ENCODE measurements around the gene CD83. TPM values are rescaled to one million over a fixed set of nuclear protein-coding genes. Genes with fewer than 3 reads are reported as not detected.

Gene CD83
- total and polyA plus RNA-seq, 4 donors, result 0.35 to 4.2 (median 0.60) TPM

DNA sequence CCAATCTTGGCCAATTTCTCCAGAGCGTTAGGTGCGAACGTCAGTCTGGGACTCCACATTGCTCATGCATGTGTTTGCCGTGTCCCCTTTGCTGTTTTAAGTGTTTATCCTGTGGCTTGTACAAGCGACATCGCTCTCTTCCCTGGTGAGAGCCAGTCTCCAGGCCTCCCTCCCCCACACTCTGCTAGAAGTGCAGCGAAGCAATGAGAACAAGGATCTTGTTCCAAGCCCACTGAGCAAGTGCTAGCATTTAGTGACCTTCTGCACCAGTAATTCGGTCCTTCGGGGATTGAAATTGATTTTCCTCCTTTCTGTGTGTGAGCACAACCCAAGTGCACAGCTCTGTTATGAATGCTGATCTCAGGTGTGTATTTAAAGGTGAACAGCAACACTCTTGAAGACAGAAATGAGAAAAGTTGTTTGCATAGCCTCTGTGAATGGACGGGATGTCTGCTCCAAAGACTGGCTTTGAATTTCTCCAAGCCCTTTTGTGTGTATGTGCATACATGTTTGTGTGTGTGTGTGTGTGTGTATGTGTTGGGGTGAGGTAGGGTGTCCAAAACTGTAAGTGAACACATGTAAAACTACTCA, 29.0 kb downstream of the CD83 start:
- Histone ChIP-seq H3K27ac (ENCODE audit: low read depth in 1 of 2, low read length in 2 of 2) (no peak overlapping the region), H3K4me1 (ENCODE audit: control insufficient read depth in 4 of 4, insufficient read depth in 4 of 4, low read length in 3 of 4) (peaks cover 7 to 16% (median 12%) of the 10 kb centered on the region in 4 donors), H3K4me3 (ENCODE audit: low read depth in 1 of 3, low read length in 3 of 3) (no peak overlapping the region), H3K9ac (ENCODE audit: low read depth in 1 of 2, low read length in 2 of 2) (no peak overlapping the region), H3K27me3 (ENCODE audit: control insufficient read depth in 4 of 4, insufficient read depth in 4 of 4, low read length in 3 of 4) (no peaks in the 10 kb centered on the region), H3K36me3 (ENCODE audit: control insufficient read depth in 4 of 4, insufficient read depth in 3 of 4, low read depth in 1 of 4, low read length in 3 of 4) (no peaks in the 10 kb centered on the region), H3K9me3 (ENCODE audit: control insufficient read depth in 4 of 4, low read length in 3 of 4) (no peaks in the 10 kb centered on the region)
- 89% methylated on average over 10 of the region's 10 CpGs for WGBS
- DNase-seq (ENCODE audit: low spot score), result no peak
- TF ChIP-seq NR2F2 (IDR thresholded peaks at IDR 0.05) (no peak), EGR1 (IDR thresholded peaks at IDR 0.05; ENCODE audit: low read depth in 2 of 2) (no peak), GABPA (IDR thresholded peaks at IDR 0.05 in 1 of 2, conservative IDR thresholded peaks at IDR 0.05 in 1 of 2) (no peak), YY1 (IDR thresholded peaks at IDR 0.05) (no peak), RAD21 (IDR thresholded peaks at IDR 0.05) (no peak), CTCF (IDR thresholded peaks at IDR 0.05; ENCODE audit: low read depth, low read length, missing input control) (no peak), TAF1 (conservative IDR thresholded peaks at IDR 0.05) (no peak), FOXA1 (IDR thresholded peaks at IDR 0.05) (no peak), ATF3 (IDR thresholded peaks at IDR 0.05) (no peak), MAX (IDR thresholded peaks at IDR 0.05) (no peak), FOXA2 (IDR thresholded peaks at IDR 0.05) (no peak), SP1 (IDR thresholded peaks at IDR 0.05) (no peak), JUND (IDR thresholded peaks at IDR 0.05) (no peak), HNF4A (conservative IDR thresholded peaks at IDR 0.05) (no peak)
- TF ChIP-seq, protein P1, sequence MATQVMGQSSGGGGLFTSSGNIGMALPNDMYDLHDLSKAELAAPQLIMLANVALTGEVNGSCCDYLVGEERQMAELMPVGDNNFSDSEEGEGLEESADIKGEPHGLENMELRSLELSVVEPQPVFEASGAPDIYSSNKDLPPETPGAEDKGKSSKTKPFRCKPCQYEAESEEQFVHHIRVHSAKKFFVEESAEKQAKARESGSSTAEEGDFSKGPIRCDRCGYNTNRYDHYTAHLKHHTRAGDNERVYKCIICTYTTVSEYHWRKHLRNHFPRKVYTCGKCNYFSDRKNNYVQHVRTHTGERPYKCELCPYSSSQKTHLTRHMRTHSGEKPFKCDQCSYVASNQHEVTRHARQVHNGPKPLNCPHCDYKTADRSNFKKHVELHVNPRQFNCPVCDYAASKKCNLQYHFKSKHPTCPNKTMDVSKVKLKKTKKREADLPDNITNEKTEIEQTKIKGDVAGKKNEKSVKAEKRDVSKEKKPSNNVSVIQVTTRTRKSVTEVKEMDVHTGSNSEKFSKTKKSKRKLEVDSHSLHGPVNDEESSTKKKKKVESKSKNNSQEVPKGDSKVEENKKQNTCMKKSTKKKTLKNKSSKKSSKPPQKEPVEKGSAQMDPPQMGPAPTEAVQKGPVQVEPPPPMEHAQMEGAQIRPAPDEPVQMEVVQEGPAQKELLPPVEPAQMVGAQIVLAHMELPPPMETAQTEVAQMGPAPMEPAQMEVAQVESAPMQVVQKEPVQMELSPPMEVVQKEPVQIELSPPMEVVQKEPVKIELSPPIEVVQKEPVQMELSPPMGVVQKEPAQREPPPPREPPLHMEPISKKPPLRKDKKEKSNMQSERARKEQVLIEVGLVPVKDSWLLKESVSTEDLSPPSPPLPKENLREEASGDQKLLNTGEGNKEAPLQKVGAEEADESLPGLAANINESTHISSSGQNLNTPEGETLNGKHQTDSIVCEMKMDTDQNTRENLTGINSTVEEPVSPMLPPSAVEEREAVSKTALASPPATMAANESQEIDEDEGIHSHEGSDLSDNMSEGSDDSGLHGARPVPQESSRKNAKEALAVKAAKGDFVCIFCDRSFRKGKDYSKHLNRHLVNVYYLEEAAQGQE (IDR thresholded peaks at IDR 0.05), result no peak
- TF ChIP-seq, protein P2, sequence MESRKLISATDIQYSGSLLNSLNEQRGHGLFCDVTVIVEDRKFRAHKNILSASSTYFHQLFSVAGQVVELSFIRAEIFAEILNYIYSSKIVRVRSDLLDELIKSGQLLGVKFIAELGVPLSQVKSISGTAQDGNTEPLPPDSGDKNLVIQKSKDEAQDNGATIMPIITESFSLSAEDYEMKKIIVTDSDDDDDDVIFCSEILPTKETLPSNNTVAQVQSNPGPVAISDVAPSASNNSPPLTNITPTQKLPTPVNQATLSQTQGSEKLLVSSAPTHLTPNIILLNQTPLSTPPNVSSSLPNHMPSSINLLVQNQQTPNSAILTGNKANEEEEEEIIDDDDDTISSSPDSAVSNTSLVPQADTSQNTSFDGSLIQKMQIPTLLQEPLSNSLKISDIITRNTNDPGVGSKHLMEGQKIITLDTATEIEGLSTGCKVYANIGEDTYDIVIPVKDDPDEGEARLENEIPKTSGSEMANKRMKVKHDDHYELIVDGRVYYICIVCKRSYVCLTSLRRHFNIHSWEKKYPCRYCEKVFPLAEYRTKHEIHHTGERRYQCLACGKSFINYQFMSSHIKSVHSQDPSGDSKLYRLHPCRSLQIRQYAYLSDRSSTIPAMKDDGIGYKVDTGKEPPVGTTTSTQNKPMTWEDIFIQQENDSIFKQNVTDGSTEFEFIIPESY (IDR thresholded peaks at IDR 0.05), result no peak

Data from liver (tissue), 9 donors.